H1 (cell line): ENCODE data around the gene EEF1A2. TPM values are rescaled to one million over a fixed set of nuclear protein-coding genes. Genes with fewer than 3 reads are reported as not detected.

Source experiments
- CTCF ChIA-PET: fragments of 300-600 bp; sonication (Branson Sonifier 250); formaldehyde crosslinking; loops from one replicate; lab custom pipeline; 2021; ENCODE audit not compliant: partially characterized antibody; lab: Charles Lee
- POLR2A ChIA-PET: fragments of 300-600 bp; sonication (Branson Sonifier 250); formaldehyde crosslinking; loops from one replicate; lab custom pipeline; 2021; ENCODE audit warnings: inconsistent platforms; ENCODE audit not compliant: partially characterized antibody; lab: Charles Lee
- DNase-seq, 2 experiments: peaks; one replicate each; pipeline versions ENCODE4 v3.0.0 to v3.0.0-alpha.2; 2010 to 2022; ENCODE audit warnings: low spot score in 2 of 2, low read depth in 1 of 2, mixed read lengths in 1 of 2
- FAIRE-seq: peaks from 2 replicates; lab custom pipeline; 2011; peaks lifted over from hg19 to GRCh38; lab: Jason Lieb, UNC
- H2AFZ ChIP-seq: 2 replicates; pipeline ENCODE4 v1.8.1; 2012; ENCODE audit warnings: low read length, inconsistent platforms
- H2AK5ac ChIP-seq: 2 replicates; pipeline ENCODE4 v1.6.1; 2013; ENCODE audit warnings: low read depth, low read length
- H2BK120ac ChIP-seq: replicated peaks from 2 replicates; pipeline ENCODE3; 2013; ENCODE audit warnings: low read depth, low read length, inconsistent platforms
- H2BK12ac ChIP-seq: 2 replicates; pipeline ENCODE4 v1.6.1; 2013; ENCODE audit warnings: low read depth, low read length
- H2BK15ac ChIP-seq: 2 replicates; pipeline ENCODE4 v1.6.1; 2013; ENCODE audit warnings: low read length
- H2BK20ac ChIP-seq: 2 replicates; pipeline ENCODE4 v1.6.1; 2013; ENCODE audit warnings: low read length
- H2BK5ac ChIP-seq: 2 replicates; pipeline ENCODE4 v1.6.1; 2013; ENCODE audit warnings: low read depth, low read length
- H3K14ac ChIP-seq: 2 replicates; pipeline ENCODE4 v1.6.1; 2013; ENCODE audit warnings: inconsistent platforms; ENCODE audit not compliant: insufficient read length
- H3K18ac ChIP-seq: 2 replicates; pipeline ENCODE4 v1.6.1; 2013; ENCODE audit warnings: low read length; ENCODE audit errors: extremely low read depth
- H3K23ac ChIP-seq: 2 replicates; pipeline ENCODE4 v1.6.1; 2013; ENCODE audit warnings: inconsistent platforms; ENCODE audit not compliant: insufficient read length
- H3K23me2 ChIP-seq: 2 replicates; pipeline ENCODE4 v1.6.1; 2013; ENCODE audit warnings: low read depth, low read length
- H3K27ac ChIP-seq: 2 replicates; pipeline ENCODE4 v1.6.1; 2011; ENCODE audit warnings: low read depth, low read length, inconsistent platforms
- H3K27me3 ChIP-seq, 4 experiments: replicated peaks in 1 of 4; 1 replicate in 1 of 4; 2 replicates in 3 of 4; pipeline versions ENCODE4 v1.6.1 to v1.8.1; 2011 to 2013; ENCODE audit warnings: low read length in 3 of 4, mild to moderate bottlenecking in 3 of 4, inconsistent platforms in 2 of 4, mixed read lengths in 2 of 4, moderate library complexity in 1 of 4; ENCODE audit not compliant: control insufficient read depth in 3 of 4, insufficient read depth in 3 of 4; ENCODE audit errors: extremely low read depth in 1 of 4
- H3K36me3 ChIP-seq, 4 experiments: 2 replicates each; pipeline versions ENCODE4 v1.6.1 to v1.8.1; 2011 to 2013; ENCODE audit warnings: mild to moderate bottlenecking in 4 of 4, low read length in 3 of 4, moderate library complexity in 2 of 4, control low read depth in 1 of 4, inconsistent platforms in 1 of 4; ENCODE audit not compliant: insufficient read depth in 4 of 4, control insufficient read depth in 2 of 4
- H3K4ac ChIP-seq: replicated peaks from 2 replicates; pipeline ENCODE3; 2013; ENCODE audit warnings: low read length, low read depth, mixed read lengths, inconsistent platforms; ENCODE audit not compliant: insufficient read length
- H3K4me1 ChIP-seq, 4 experiments: replicated peaks in 1 of 4; 1 replicate in 1 of 4; 2 replicates in 3 of 4; pipeline versions ENCODE4 v1.6.1 to v1.8.1; 2011 to 2013; ENCODE audit warnings: low read length in 3 of 4, inconsistent platforms in 2 of 4, mixed read lengths in 1 of 4; ENCODE audit not compliant: insufficient read depth in 4 of 4, control insufficient read depth in 3 of 4
- H3K4me2 ChIP-seq, 2 experiments: 2 replicates each; pipeline versions ENCODE4 v1.6.1 to v1.8.1; 2011 to 2013; ENCODE audit warnings: low read depth in 2 of 2, low read length in 2 of 2, control low read depth in 1 of 2, inconsistent platforms in 1 of 2, mild to moderate bottlenecking in 1 of 2; ENCODE audit not compliant: insufficient read depth in 1 of 2
- H3K4me3 ChIP-seq, 4 experiments: fragments of 200-600, 300-600 bp in 1 of 4; sonication (generic), shearing (Covaris generic), sonication (Bioruptor Twin) in 1 of 4; 2 replicates each; pipeline versions ENCODE4 v1.5.1 to v1.8.1; 2011 to 2016; ENCODE audit warnings: low read length in 4 of 4, low read depth in 3 of 4, control low read depth in 2 of 4, inconsistent platforms in 2 of 4, mild to moderate bottlenecking in 2 of 4, mixed read lengths in 1 of 4, moderate library complexity in 1 of 4; ENCODE audit not compliant: insufficient read depth in 2 of 4; ENCODE audit errors: extremely low read depth in 1 of 4
- H3K56ac ChIP-seq: replicated peaks from 2 replicates; pipeline ENCODE3; 2013; ENCODE audit warnings: low read depth, mild to moderate bottlenecking, mixed read lengths, low read length, inconsistent platforms; ENCODE audit not compliant: insufficient read length
- H3K79me1 ChIP-seq: 2 replicates; pipeline ENCODE4 v1.6.1; 2013; ENCODE audit warnings: low read depth, low read length, control low read depth
- H3K79me2 ChIP-seq, 2 experiments: 2 replicates each; pipeline versions ENCODE4 v1.6.1 to v1.8.1; 2012 to 2013; ENCODE audit warnings: low read length in 2 of 2, mild to moderate bottlenecking in 2 of 2, inconsistent platforms in 1 of 2; ENCODE audit not compliant: insufficient read depth in 2 of 2, control insufficient read depth in 1 of 2
- H3K9ac ChIP-seq, 4 experiments: replicated peaks in 1 of 4; 1 replicate in 1 of 4; 2 replicates in 3 of 4; pipeline versions ENCODE4 v1.6.1 to v1.8.1; 2011 to 2013; ENCODE audit warnings: low read depth in 3 of 4, low read length in 3 of 4, control low read depth in 2 of 4, mild to moderate bottlenecking in 2 of 4, moderate library complexity in 2 of 4, inconsistent platforms in 1 of 4; ENCODE audit errors: extremely low read depth in 1 of 4
- H3K9me3 ChIP-seq, 2 experiments: 2 replicates each; pipeline versions ENCODE4 v1.6.1 to v1.8.1; 2012 to 2013; ENCODE audit warnings: mild to moderate bottlenecking in 2 of 2, moderate library complexity in 2 of 2, control low read depth in 1 of 2, inconsistent platforms in 1 of 2, low read depth in 1 of 2, low read length in 1 of 2, mixed read lengths in 1 of 2; ENCODE audit not compliant: insufficient read depth in 2 of 2
- H4K20me1 ChIP-seq, 2 experiments: replicated peaks in 1 of 2; 2 replicates each; pipeline versions ENCODE3 to v1.8.1; 2011 to 2013; ENCODE audit warnings: inconsistent platforms in 2 of 2, low read length in 2 of 2, mild to moderate bottlenecking in 1 of 2; ENCODE audit not compliant: insufficient read depth in 2 of 2, control insufficient read depth in 1 of 2
- H4K5ac ChIP-seq: 2 replicates; pipeline ENCODE4 v1.6.1; 2013; ENCODE audit warnings: low read length, low read depth, mixed read lengths, inconsistent platforms; ENCODE audit not compliant: insufficient read length
- H4K8ac ChIP-seq: 2 replicates; pipeline ENCODE4 v1.8.0; 2013; ENCODE audit warnings: mild to moderate bottlenecking, moderate library complexity, low read length, inconsistent platforms; ENCODE audit not compliant: insufficient read depth; ENCODE audit errors: extremely low read depth
- H4K91ac ChIP-seq: replicated peaks from 2 replicates; pipeline ENCODE3; 2013; ENCODE audit warnings: low read length, mixed read lengths, inconsistent platforms; ENCODE audit not compliant: insufficient read length
- BACH1 ChIP-seq: IDR thresholded peaks from 2 replicates; pipeline ENCODE4 v1.6.1; 2012; ENCODE audit warnings: low read length, improper control_type of control experiment
- EGR1 ChIP-seq: IDR thresholded peaks from 2 replicates; pipeline ENCODE4 v1.6.1; 2011; ENCODE audit warnings: low read depth, low read length, borderline replicate concordance
- JUN ChIP-seq: IDR thresholded peaks from 2 replicates; pipeline ENCODE4 v1.6.1; 2011; ENCODE audit warnings: low read depth, mild to moderate bottlenecking, improper control_type of control experiment, low read length
- KDM5A ChIP-seq: fragments of 200-600 bp; IDR thresholded peaks from 2 replicates; pipeline ENCODE4 v1.7.1; 2012; ENCODE audit warnings: mild to moderate bottlenecking, low read length, inconsistent platforms, mixed read lengths
- YY1 ChIP-seq: IDR thresholded peaks from 2 replicates; pipeline ENCODE4 v1.6.1; 2011; ENCODE audit warnings: low read depth, mild to moderate bottlenecking, low read length
- WGBS, 2 experiments: shearing (Covaris generic) in 1 of 2; methylation state at CpG; one replicate each; pipeline versions ENCODE4 v1.1.6 to v1.1.7; 2013 to 2015; ENCODE audit warnings: low lambda C conversion rate in 2 of 2, mixed read lengths in 2 of 2, inconsistent platforms in 1 of 2, low coverage in 1 of 2, missing lambda C conversion rate in 1 of 2; ENCODE audit not compliant: insufficient replicate concordance in 2 of 2, insufficient coverage in 1 of 2, insufficient read length in 1 of 2; ENCODE audit errors: extremely low coverage in 1 of 2, missing lambda C conversion rate in 1 of 2; 5-methylcytosine and 5-hydroxymethylcytosine counted together
- polyA plus RNA-seq, 7 experiments: library from polyadenylated mRNA; depleted of rRNA in 3 of 7; stranded (reverse) in 5 of 7; unstranded in 2 of 7; fragments of >200 nt in 5 of 7; fragments of 200-250 nt in 2 of 7; gene quantifications; 1 replicate in 5 of 7; 2 replicates in 1 of 7; 4 replicates in 1 of 7; pipeline versions ENCODE4 v1.2.1 to v1.2.3, GENCODE V29; 2011 to 2013; ENCODE audit warnings: missing spikeins in 2 of 7, mixed read lengths in 2 of 7
- total RNA-seq: library from RNA; stranded (reverse); fragmentation: NEBNext Ultra II Directional; extraction: Animal tissue kit (Norgen Biotek cat#: 25700); gene quantifications from 2 replicates; pipeline ENCODE4 v1.2.1, GENCODE V29; 2021
- TF ChIP-seq, protein P1 (sequence below): IDR thresholded peaks from 2 replicates; pipeline ENCODE4 v1.6.1; 2012; ENCODE audit warnings: low read length, inconsistent platforms
- TF ChIP-seq, protein P2 (sequence below), 3 experiments: IDR thresholded peaks; 1 replicate in 2 of 3; 2 replicates in 1 of 3; pipeline versions ENCODE4 v1.5.1 to v1.6.1; 2011; ENCODE audit warnings: low read length in 3 of 3, mild to moderate bottlenecking in 3 of 3, inconsistent platforms in 2 of 3, low read depth in 1 of 3, moderate library complexity in 1 of 3; ENCODE audit not compliant: insufficient read depth in 1 of 3; ENCODE audit errors: control extremely low read depth in 1 of 3

Gene EEF1A2
- total and polyA plus RNA-seq, 2 of the 8 experiments (the other 6 are each of a cell fraction or from before 2014, with no cell fraction given) = 7.4 to 25.8 TPM

DNA sequence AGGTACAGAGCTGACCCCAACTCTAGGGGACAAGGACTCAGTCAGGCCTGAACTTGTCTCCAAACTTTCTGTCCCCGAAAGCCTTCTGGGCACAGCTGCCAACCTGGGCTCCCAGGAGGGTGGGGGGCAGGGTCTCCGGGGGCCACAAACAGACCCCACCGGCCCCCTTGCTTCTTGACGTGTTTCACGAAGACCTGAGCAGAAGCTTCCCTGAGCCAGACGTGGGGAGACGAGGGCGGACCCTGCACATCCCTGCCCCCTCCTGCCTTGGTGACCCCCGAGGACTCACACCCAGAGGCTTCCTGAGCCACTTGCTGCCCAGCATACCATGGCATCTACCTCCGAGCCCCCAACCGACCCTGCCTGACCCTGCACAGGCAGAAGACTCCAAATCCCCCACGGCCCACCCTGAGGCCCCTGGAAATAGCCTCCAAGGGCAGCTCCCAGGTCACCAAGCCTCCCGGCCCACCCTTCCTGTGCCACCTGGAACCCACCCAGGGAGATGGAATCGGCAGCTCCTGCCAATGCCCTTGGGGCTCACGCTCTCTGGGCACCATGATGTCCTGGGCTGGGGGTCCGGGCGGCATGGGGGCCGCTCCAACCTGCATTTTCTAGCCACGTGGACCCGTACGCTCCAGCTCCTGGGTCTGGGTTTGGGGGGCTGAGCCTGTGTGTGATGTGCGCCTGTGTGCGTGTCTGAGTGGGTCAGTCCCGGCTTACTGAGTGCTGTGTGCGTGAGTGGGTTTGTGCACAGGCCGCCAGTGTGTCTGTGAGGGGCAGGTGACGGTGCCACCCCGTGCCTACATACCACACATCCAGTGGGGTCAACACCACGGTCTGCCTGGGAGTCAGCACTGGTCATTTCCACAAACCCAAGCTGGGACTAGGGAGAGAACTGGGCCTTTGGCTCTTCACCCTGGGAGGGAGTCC is 40.8 kb upstream of the EEF1A2 start:
- H3K9ac ChIP-seq = no peak overlapping the region
- FAIRE-seq (no peak), DNase-seq (no peak)
- no peak overlapping the region for H4K8ac ChIP-seq
- H2BK20ac ChIP-seq = no peak overlapping the region
- peak overlapping the region; percentile 7; the same call in 1 of the 2 replicates for H2BK12ac ChIP-seq
- no peaks in the 10 kb centered on the region for H3K36me3 ChIP-seq
- H4K91ac ChIP-seq = no peak overlapping the region
- H3K27me3 ChIP-seq = no peaks in the 10 kb centered on the region
- no peaks in the 10 kb centered on the region for H3K79me2 ChIP-seq
- no peaks in the 10 kb centered on the region for H3K9me3 ChIP-seq
- ChIA-PET CTCF (interaction anchor here (0.6 to 4.2 kb wide), 23 partner anchors 7 to 581 kb away, joined by 3 to 22 read pairs (median 5); partner anchors contain the start of genes FNDC11 and PPDPF), POLR2A (interaction anchor here (1.1 to 3.7 kb wide), 3 partner anchors 17 to 198 kb away, joined by 3 to 26 read pairs (median 3); partner anchors contain the start of gene PPDPF)
- no peak overlapping the region for H3K4me2 ChIP-seq
- H3K4me1 ChIP-seq = peaks cover 0 to 14% (median 3%) of the 10 kb centered on the region in 4 experiments; a peak in 5 of 7 replicates
- peak overlapping the region; percentile 53 for H3K4ac ChIP-seq
- H2BK15ac ChIP-seq = no peak overlapping the region
- H3K4me3 ChIP-seq = no peak overlapping the region
- H2AFZ ChIP-seq = no peak overlapping the region
- H3K27ac ChIP-seq = no peak overlapping the region
- no peak overlapping the region for H3K14ac ChIP-seq
- no peaks in the 10 kb centered on the region for H4K20me1 ChIP-seq
- 94% methylated on average over 28 of the region's 29 CpGs; no CpG with 5 or more reads in 1 of the 2 experiments for WGBS, 2 experiments
- no peak overlapping the region for H3K56ac ChIP-seq
- H3K79me1 ChIP-seq = no peaks in the 10 kb centered on the region
- no peak overlapping the region; the same call in 1 of the 2 replicates for H2BK5ac ChIP-seq
- H4K5ac ChIP-seq = no peak overlapping the region
- H3K23me2 ChIP-seq = no peaks in the 10 kb centered on the region
- H2BK120ac ChIP-seq = no peak overlapping the region
- H2AK5ac ChIP-seq = no peak overlapping the region
- H3K23ac ChIP-seq = no peak overlapping the region
- H3K18ac ChIP-seq = no peak overlapping the region
- no peak for TF ChIP-seq YY1
- TF ChIP-seq, protein P1, sequence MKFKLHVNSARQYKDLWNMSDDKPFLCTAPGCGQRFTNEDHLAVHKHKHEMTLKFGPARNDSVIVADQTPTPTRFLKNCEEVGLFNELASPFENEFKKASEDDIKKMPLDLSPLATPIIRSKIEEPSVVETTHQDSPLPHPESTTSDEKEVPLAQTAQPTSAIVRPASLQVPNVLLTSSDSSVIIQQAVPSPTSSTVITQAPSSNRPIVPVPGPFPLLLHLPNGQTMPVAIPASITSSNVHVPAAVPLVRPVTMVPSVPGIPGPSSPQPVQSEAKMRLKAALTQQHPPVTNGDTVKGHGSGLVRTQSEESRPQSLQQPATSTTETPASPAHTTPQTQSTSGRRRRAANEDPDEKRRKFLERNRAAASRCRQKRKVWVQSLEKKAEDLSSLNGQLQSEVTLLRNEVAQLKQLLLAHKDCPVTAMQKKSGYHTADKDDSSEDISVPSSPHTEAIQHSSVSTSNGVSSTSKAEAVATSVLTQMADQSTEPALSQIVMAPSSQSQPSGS = no peak
- no peak for TF ChIP-seq BACH1
- TF ChIP-seq KDM5A = no peak
- TF ChIP-seq EGR1 = no peak
- TF ChIP-seq JUN = no peak
- TF ChIP-seq, protein P2, sequence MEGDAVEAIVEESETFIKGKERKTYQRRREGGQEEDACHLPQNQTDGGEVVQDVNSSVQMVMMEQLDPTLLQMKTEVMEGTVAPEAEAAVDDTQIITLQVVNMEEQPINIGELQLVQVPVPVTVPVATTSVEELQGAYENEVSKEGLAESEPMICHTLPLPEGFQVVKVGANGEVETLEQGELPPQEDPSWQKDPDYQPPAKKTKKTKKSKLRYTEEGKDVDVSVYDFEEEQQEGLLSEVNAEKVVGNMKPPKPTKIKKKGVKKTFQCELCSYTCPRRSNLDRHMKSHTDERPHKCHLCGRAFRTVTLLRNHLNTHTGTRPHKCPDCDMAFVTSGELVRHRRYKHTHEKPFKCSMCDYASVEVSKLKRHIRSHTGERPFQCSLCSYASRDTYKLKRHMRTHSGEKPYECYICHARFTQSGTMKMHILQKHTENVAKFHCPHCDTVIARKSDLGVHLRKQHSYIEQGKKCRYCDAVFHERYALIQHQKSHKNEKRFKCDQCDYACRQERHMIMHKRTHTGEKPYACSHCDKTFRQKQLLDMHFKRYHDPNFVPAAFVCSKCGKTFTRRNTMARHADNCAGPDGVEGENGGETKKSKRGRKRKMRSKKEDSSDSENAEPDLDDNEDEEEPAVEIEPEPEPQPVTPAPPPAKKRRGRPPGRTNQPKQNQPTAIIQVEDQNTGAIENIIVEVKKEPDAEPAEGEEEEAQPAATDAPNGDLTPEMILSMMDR (IDR thresholded peaks at IDR 0.05; ENCODE audit: control extremely low read depth in 1 of 3, insufficient read depth in 1 of 3, low read depth in 1 of 3, low read length in 3 of 3) = no peak
